ENCODE data around the gene MYH14.

MYH14 gene

DNA sequence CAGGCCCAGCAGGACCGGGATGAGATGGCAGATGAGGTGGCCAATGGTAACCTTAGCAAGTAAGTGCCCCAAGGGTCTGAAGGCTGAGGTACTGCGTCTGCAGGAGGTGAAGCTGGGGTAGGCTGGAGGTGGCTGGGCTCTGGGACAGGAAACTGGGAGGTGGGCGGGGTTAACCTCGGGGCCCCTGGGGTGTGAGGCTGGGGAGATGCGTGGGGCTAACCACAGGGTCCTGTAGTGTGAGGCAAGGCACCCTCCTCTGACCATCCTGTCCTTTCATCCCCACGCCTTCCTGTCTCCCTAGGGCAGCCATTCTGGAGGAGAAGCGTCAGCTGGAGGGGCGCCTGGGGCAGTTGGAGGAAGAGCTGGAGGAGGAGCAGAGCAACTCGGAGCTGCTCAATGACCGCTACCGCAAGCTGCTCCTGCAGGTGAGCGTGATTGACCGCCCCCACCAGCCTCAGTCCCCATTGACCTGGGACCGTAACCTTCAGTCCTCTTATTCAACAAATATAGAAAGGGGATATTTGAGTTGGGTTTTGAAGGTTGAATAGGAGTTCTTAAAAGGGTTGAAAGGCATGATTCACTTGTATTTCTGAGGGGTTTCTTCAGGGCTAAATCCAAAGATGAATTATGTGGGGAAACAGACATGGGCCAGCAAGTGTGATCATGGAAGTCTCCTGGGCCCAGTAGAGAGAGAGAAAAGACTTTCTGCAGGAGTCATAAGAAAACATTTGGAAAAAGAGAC lies 90.0 kb downstream of the MYH14 start:
- TF ChIP-seq GATA2 (IDR thresholded peaks at IDR 0.05; ENCODE audit: low read depth, low read length) = no peak
- TF ChIP-seq GATA3 (IDR thresholded peaks at IDR 0.05; ENCODE audit: low read depth, low read length) = no peak

DNA sequence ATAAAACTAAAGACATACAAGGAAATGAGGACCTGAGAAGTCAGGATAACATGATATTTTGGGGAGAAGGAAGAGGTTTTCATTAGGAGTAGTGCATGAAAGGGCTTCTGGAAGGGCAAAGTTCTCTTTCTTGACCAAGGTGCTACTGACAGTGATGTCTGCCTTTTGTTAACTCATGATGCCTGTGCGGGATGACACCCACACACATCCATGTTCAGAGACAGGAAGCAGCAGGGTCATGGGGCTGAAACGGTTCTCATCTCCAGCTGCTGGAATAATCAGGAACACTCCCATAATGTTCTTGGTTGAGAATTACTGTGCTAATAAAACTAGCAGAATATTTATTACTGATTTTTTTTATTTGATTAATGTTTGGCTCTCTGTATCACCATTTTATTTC lies 96.6 kb downstream of the MYH14 start:
- TF ChIP-seq GATA3 (IDR thresholded peaks at IDR 0.05; ENCODE audit: low read depth, low read length) (no peak), GATA2 (IDR thresholded peaks at IDR 0.05; ENCODE audit: low read depth, low read length) (no peak)

DNA sequence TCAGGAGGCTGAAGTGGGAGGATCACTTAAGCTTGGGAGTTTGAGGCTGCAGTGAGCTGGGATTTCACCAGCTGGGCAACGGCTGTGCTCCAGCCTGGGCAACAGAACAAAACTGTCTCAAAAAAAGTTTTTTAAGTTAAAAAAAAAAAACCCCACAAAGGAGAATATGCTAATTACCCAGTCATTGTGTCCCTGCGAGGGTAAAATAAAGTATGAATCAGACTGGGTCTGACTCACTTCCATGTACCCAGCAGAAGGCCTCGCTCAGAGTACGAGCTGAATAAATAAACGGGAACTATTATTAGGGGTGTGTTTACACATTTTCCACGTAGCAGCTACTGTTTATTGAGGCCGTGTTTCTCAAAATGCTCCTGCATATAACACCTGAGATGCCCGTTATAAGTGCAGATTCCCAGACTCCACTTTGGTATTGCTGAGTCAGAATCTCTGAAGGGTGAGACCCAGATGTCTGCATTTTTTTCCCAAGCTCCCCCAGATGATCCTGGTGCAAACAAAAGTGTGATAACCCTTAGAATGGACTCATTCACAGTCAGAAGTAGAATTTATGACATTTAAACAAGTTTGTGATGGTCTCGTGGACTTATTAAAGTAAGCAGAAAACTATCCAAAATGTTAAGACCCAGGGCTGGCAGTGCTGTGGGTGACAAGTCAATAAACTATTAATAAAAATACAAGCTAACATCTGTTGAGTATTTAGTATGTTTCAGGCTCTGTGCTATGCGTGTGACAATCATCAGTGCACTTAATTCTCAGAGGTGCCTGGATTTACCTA lies 97.6 kb downstream of the MYH14 start:
- TF ChIP-seq GATA2 (IDR thresholded peaks at IDR 0.05; ENCODE audit: low read depth, low read length) = no peak
- TF ChIP-seq GATA3 (IDR thresholded peaks at IDR 0.05; ENCODE audit: low read depth, low read length) = no peak

DNA sequence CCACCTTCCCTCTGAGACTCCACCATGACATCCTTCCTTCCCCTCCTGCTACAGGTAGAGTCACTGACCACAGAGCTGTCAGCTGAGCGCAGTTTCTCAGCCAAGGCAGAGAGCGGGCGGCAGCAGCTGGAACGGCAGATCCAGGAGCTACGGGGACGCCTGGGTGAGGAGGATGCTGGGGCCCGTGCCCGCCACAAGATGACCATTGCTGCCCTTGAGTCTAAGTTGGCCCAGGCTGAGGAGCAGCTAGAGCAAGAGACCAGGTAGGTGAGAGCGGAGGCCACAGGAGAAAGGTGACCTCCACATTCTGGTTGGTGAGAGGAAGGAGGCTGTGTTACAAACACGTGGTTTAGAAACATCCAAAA lies 98.2 kb downstream of the MYH14 start:
- no peak for TF ChIP-seq GATA2 (IDR thresholded peaks at IDR 0.05; ENCODE audit: low read depth, low read length)
- TF ChIP-seq GATA3 (IDR thresholded peaks at IDR 0.05; ENCODE audit: low read depth, low read length) = no peak

DNA sequence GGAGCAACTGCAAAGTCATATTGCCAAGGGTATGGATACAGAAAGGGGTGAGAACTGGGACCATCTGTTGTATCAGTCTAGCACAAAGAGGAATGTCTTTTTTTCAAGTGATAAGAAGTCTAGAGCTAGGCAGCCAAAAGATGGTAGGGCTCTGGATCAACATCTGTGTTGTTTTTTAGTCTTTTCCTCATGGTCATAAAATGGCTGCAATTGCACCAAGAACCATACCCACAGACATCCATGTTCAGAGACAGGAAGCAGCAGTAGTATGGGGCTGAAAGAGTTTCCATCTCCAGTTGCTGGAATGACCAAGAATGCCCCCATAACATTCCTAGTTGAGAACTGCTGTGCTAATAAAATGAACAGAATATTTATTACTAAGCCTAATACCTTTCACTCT lies 100.1 kb downstream of the MYH14 start:
- no peak for TF ChIP-seq GATA3 (IDR thresholded peaks at IDR 0.05; ENCODE audit: low read depth, low read length)
- no peak for TF ChIP-seq GATA2 (IDR thresholded peaks at IDR 0.05; ENCODE audit: low read depth, low read length)

DNA sequence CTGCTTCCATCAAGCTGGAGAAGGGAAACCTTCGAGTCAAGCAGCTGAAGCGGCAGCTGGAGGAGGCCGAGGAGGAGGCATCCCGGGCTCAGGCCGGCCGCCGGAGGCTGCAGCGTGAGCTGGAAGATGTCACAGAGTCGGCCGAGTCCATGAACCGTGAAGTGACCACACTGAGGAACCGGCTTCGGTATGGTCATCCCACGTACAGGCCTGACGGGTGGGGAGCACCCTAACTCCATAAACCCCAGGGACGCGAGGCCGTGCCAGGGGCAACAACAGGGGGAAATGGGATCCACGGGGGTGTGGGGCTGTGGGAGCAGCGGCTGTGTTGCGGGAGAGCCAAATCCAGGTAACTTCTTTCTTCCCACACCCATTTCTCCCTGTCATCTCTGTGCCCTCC lies 105.6 kb downstream of the MYH14 start:
- TF ChIP-seq GATA3 (IDR thresholded peaks at IDR 0.05; ENCODE audit: low read depth, low read length) = no peak
- TF ChIP-seq GATA2 (IDR thresholded peaks at IDR 0.05; ENCODE audit: low read depth, low read length) = no peak

DNA sequence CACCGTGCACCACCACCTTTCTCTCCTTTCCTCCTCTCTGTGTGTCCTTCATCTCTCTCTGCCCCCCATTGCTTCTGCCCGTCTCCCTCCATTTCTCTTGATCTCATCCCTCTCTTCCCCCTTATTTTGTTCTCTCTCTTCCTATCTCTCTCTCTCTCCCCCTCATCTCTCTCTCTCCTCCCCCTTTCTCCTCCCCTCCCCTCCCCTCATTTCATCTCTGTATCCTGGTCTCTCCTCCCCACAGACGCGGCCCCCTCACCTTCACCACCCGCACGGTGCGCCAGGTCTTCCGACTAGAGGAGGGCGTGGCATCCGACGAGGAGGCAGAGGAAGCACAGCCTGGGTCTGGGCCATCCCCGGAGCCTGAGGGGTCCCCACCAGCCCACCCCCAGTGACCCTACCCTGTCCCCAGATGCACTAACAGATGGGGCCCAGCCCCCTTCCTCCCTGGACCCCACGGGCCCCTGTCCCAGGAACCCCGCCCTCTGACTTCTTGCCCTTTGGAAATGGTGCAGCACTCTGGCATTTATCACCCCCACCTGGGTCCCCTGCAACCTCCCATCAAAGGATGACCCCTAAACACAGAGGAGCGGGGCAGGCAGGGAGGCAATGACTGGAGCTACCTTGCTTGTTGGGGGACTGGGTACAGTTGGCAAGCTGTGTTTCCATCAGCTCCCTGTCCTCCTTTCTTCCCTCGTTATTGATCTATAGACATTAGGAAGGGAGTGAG lies 106.1 kb downstream of the MYH14 start:
- TF ChIP-seq GATA2 (IDR thresholded peaks at IDR 0.05; ENCODE audit: low read depth, low read length) (no peak), GATA3 (IDR thresholded peaks at IDR 0.05; ENCODE audit: low read depth, low read length) (no peak)

DNA sequence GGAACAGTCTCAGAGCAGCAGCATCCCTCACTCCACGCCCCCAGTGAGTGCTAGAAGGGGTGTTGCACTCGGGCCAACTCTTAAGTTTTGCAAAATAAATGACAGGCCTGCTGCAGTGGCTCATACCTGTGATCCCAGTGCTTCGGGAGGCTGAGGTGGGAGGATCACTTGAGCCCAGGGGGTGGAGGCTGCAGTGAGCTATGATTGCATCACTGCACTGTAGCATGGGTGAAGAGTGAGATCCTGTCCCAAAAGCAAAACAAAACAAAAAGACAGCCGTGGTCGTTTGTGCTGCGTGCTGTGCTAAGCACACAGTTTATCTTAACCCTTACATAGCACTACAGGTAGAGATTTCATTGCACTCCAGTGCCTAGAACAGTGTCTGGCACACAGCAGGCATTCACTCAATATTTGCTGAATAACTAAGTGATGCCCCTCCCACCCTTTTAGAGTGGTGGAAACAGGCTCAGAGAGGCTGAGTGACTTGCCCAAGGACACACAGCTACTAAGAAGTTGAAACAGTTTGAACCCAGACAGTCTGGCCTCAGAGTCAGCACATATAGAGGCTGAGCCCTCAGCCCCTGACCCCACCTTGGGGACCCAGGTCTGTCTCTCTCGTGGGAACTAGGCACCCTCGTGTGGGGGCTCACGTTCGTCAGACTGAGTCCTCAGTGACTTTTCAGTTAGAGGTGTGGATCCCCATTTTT lies 107.5 kb downstream of the MYH14 start:
- no peak for TF ChIP-seq GATA3 (IDR thresholded peaks at IDR 0.05; ENCODE audit: low read depth, low read length)
- no peak for TF ChIP-seq GATA2 (IDR thresholded peaks at IDR 0.05; ENCODE audit: low read depth, low read length)

DNA sequence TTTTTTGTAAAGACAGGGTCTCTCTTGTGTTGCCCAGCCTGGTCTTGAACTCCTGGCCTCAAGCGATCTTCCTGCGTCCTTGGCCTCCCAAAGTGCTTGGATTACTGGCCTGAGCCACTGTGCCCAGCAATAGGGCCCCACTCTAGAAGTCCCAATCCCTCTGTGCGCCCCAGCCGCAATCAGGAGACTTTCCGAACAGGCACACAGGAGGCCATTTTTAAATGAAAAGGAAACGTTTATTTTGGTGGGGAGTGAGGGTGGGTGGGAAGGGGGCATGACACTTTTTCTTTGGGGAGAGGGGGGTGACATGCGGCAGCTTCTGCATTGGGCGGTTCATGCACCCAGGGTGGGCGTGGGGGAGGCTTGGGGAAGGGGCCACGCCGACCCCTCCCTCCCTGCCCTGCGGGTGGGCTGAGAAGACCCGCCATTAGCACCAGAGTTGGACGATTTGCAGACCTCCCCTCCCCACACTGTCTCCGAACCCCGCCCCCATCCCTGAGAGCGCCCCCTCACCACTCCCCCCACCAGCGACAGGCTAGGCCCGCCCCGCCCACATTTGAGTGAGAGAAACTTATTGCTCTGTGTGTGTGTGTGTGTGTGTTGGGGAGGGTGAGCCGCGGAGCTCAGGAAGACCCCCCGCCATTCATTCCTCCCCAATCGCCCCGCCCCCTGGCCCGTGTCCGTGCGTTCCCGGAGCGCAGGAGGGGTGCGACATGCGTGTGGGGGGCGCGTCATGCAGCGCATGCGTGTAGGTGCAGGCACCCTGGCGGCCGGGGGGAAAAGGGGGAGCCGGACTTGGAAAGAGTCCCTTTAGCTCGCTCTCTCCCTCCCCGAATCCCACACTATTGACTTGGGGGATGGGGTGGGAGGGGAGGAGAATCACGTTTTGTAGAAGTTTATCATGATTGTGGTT lies 108.6 kb downstream of the MYH14 start:
- TF ChIP-seq GATA3 (IDR thresholded peaks at IDR 0.05; ENCODE audit: low read depth, low read length) = no peak
- no peak for TF ChIP-seq GATA2 (IDR thresholded peaks at IDR 0.05; ENCODE audit: low read depth, low read length)

DNA sequence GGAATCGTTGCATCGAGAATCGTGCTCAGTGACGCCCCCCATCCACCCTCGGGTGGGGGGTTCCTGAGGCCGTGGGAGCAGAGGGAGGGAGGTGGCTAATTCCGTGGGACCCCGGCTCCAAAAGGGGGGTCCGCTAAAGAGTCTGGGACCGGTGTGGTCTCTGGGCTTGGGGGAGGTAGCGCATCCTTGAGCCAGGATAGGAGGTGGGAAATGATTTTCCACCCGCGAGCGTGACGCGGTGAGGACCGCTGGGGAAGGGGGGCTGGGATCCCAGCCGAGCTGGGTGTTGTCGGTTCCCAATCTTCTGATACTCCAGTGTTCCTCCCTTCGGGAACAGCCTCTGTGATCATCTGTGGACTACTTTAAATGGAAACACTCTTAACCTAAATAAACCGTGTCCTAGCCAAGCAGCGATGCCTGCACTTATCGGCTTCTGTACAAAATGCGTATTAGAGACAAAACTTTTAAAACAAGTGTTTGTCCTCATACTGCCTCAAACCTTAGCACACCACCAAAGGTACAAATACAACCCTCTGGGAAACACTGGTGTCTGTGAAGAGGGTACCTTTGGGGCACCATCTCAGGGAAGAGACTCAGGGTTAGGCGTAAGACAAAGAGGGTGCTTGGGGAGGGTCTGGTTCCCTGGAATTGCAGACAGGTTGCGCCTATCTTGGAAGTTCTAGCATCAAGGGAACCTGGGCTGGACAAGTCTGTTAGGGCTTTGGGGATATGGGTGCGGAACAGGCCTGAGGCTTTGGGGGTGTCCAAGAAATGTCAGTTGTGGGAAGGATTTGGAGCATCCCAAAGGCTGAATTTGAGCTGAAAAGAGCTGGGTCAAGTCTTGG lies 109.8 kb downstream of the MYH14 start:
- TF ChIP-seq GATA2 (IDR thresholded peaks at IDR 0.05; ENCODE audit: low read depth, low read length) = no peak

DNA sequence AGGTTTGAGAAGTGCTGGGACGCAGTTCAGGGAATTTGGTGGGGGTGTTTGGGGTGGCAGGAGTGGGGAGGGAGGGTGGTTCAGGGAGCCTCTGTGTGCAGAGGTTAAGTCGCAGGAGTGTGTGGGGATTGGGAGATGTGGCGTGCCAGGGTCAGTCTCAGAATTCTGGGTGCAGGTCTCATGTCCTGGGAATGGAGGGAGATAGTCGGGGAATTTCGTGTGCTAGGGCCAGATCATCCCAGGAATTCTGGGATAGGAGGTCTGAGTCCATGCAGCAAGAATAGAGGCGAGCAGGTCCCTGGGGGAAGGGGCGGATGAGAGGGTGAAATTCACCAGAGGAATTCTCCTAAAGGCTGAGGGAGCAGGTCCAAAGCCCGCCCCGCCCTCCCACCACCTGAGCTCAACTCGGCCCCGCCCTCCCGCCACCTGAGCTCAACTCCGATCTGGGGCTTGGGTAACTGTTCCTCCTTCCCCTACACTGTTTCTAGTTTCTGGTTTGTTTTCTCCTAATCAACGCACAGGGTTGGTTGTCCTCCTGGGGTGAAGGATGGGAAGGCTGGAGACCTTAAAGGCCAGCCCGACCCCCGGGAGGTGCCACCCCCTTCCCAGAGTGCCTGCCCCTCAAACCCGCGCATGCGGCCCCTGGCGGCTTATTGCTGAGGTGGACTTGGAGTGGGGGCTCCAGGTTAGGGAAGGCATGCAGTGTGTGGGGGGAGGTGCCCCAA lies 110.6 kb downstream of the MYH14 start:
- TF ChIP-seq GATA3 (IDR thresholded peaks at IDR 0.05; ENCODE audit: low read depth, low read length) = no peak

All from SH-SY5Y (cell line).